Ishikawa (cell line): ENCODE results near the gene HNRNPL.

ENCODE experiments used
- CEBPB ChIP-seq: IDR thresholded peaks from 2 replicates; pipeline ENCODE4 v1.6.1; 2012
- CREB1 ChIP-seq: IDR thresholded peaks from 2 replicates; pipeline ENCODE4 v1.6.1; 2012; ENCODE audit warnings: low read depth
- EGR1 ChIP-seq: IDR thresholded peaks from 2 replicates; pipeline ENCODE4 v1.6.1; 2012
- EP300 ChIP-seq: IDR thresholded peaks from 2 replicates; pipeline ENCODE4 v1.6.1; 2012; ENCODE audit warnings: borderline replicate concordance
- FOXM1 ChIP-seq: IDR thresholded peaks from 2 replicates; pipeline ENCODE4 v1.6.1; 2012; ENCODE audit warnings: low read depth, borderline replicate concordance
- NFIC ChIP-seq: IDR thresholded peaks from 2 replicates; pipeline ENCODE4 v1.6.1; 2012
- RAD21 ChIP-seq: IDR thresholded peaks from 2 replicates; pipeline ENCODE4 v1.6.1; 2012; ENCODE audit warnings: low read depth
- REST ChIP-seq: IDR thresholded peaks from 2 replicates; pipeline ENCODE4 v1.6.1; 2012; ENCODE audit warnings: low read depth, mild to moderate bottlenecking
- TAF1 ChIP-seq: IDR thresholded peaks from 2 replicates; pipeline ENCODE4 v1.6.1; 2012; ENCODE audit warnings: low read depth, mild to moderate bottlenecking
- TCF12 ChIP-seq: IDR thresholded peaks from 2 replicates; pipeline ENCODE4 v1.6.1; 2012; ENCODE audit warnings: low read depth
- TEAD4 ChIP-seq: IDR thresholded peaks from 2 replicates; pipeline ENCODE4 v1.6.1; 2012
- USF1 ChIP-seq: IDR thresholded peaks from 2 replicates; pipeline ENCODE4 v1.6.1; 2012
- YY1 ChIP-seq: IDR thresholded peaks from 2 replicates; pipeline ENCODE4 v1.6.1; 2012; ENCODE audit warnings: low read depth
- ZBTB7A ChIP-seq: IDR thresholded peaks from 2 replicates; pipeline ENCODE4 v1.6.1; 2012; ENCODE audit warnings: low read depth

DNA sequence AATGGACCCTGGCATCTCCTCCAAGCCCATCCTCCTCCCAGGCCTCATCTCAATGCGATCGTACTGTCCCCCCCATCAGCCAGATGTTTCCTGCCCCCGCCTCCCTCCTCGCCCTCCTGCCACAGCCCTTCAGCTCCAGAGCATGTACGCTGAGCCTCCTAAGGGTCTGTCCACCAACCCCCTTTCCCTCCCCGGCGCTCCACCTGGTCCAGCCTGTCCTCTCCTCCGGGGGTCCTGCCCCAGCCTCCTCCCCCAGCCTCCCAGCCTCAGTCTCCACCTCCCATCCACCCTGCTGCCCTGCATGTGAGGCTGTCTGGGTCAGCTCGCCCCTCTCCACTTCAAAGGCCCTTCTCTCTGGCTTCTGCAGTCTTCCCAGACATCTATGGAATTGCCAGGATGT, 45.2 kb upstream of the HNRNPL start:
- TF ChIP-seq USF1 (no peak), EGR1 (no peak), NFIC (no peak), TAF1 (no peak), FOXM1 (no peak), EP300 (no peak), REST (no peak), TCF12 (no peak), YY1 (no peak), TEAD4 (no peak), RAD21 (no peak), CEBPB (no peak), ZBTB7A (no peak), CREB1 (no peak)
